Activated T-cell treated with anti-CD3 and anti-CD28 coated beads, Interleukin-2, amount 50 U/mL, for 4 hours (primary cell): ENCODE results near the gene RPP25L. TPM values are rescaled to one million over a fixed set of nuclear protein-coding genes. Genes with fewer than 3 reads are reported as not detected.

Experiments used
- ATAC-seq, 2 donors: fragments of 200-7000 bp; cut with Tn5 transposase; one replicate each; pipeline ENCODE4 v1.10.0; 2021
- DNase-seq: peaks from one replicate; pipeline ENCODE4 v3.0.0-alpha.2; 2020
- H3K27me3 Mint-ChIP-seq: one replicate; pipeline ENCODE4 v1.8.0; 2021; ENCODE audit warnings: low read depth, mixed read lengths
- H3K36me3 Mint-ChIP-seq: one replicate; pipeline ENCODE4 v1.8.0; 2022; ENCODE audit warnings: mixed read lengths; ENCODE audit not compliant: insufficient read depth
- H3K4me1 Mint-ChIP-seq: one replicate; pipeline ENCODE4 v1.8.0; 2021; ENCODE audit warnings: low read depth, mixed read lengths
- H3K4me3 Mint-ChIP-seq: one replicate; pipeline ENCODE4 v1.8.0; 2021; ENCODE audit warnings: mild to moderate bottlenecking, moderate library complexity, mixed read lengths
- H3K9me3 Mint-ChIP-seq: one replicate; pipeline ENCODE4 v1.8.0; 2021; ENCODE audit warnings: mixed read lengths
- total RNA-seq, 3 donors: library from RNA; stranded (reverse); gene quantifications; one replicate each; pipeline ENCODE4 v1.2.1, GENCODE V29; 2021

The RPP25L gene
- total RNA-seq, 3 donors from 2014 or later = 26.6 to 30.2 (median 29.9) TPM

- peaks cover 45% of the 10 kb centered on the region for H3K27me3 Mint-ChIP-seq
- peaks cover 19% of the 10 kb centered on the region for H3K4me1 Mint-ChIP-seq
These were observed 17.6 kb upstream of the RPP25L start for GRCh38 chr9:34629491-34629808.

GRCh38 chr9:34628656-34629490 lies 17.0 kb upstream of the RPP25L start, which contains the start of gene ARID3C:
ARID3C (minus strand) TSS chr9:34629066; CDS start chr9:34628014, 1,052 bp downstream.
- Mint-ChIP-seq H3K27me3 (peaks cover 50% of the 10 kb centered on the region), H3K9me3 (no peaks in the 10 kb centered on the region), H3K36me3 (no peaks in the 10 kb centered on the region), H3K4me3 (peak within 1 kb of the TSS; percentile 75), H3K4me1 (peaks cover 15% of the 10 kb centered on the region)
- DNase-seq = peak; percentile 40
- ATAC-seq = peak; percentile 94

More at GRCh38 chr9:34629491-34629808, 17.6 kb upstream of the RPP25L start:
- no peak for DNase-seq
- peak in 1 of 2 donors; percentile 6 for ATAC-seq
- Mint-ChIP-seq H3K4me3 (peak overlapping the region; percentile 75), H3K9me3 (no peaks in the 10 kb centered on the region), H3K36me3 (no peaks in the 10 kb centered on the region)

- Mint-ChIP-seq H3K4me1 (peaks cover 18% of the 10 kb centered on the region), H3K9me3 (no peaks in the 10 kb centered on the region)
- peak; percentile 8 to 11 for ATAC-seq
These were observed 16.1 kb upstream of the RPP25L start for GRCh38 chr9:34627716-34628655.

GRCh38 chr9:34625186-34625486 lies 13.2 kb upstream of the RPP25L start:
- H3K27me3 Mint-ChIP-seq = peaks cover 64% of the 10 kb centered on the region
- no peaks in the 10 kb centered on the region for H3K36me3 Mint-ChIP-seq
- H3K4me3 Mint-ChIP-seq = no peak overlapping the region
- peaks cover 22% of the 10 kb centered on the region for H3K4me1 Mint-ChIP-seq
- ATAC-seq (no peak), DNase-seq (no peak)
- no peaks in the 10 kb centered on the region for H3K9me3 Mint-ChIP-seq

More at GRCh38 chr9:34627716-34628655, 16.1 kb upstream of the RPP25L start:
- peaks cover 56% of the 10 kb centered on the region for H3K27me3 Mint-ChIP-seq
- no peaks in the 10 kb centered on the region for H3K36me3 Mint-ChIP-seq
- peak overlapping the region; percentile 74 for H3K4me3 Mint-ChIP-seq
- DNase-seq = no peak

GRCh38 chr9:34624475-34625185 lies 12.7 kb upstream of the RPP25L start:
- no peaks in the 10 kb centered on the region for H3K36me3 Mint-ChIP-seq
- peaks cover 27% of the 10 kb centered on the region for H3K4me1 Mint-ChIP-seq
- no peaks in the 10 kb centered on the region for H3K9me3 Mint-ChIP-seq
- peaks cover 60% of the 10 kb centered on the region for H3K27me3 Mint-ChIP-seq
- H3K4me3 Mint-ChIP-seq = no peak overlapping the region
- DNase-seq = no peak
- ATAC-seq = no peak

- Mint-ChIP-seq H3K4me1 (peaks cover 31% of the 10 kb centered on the region), H3K4me3 (peak overlapping the region; percentile 49), H3K9me3 (no peaks in the 10 kb centered on the region), H3K36me3 (no peaks in the 10 kb centered on the region), H3K27me3 (peaks cover 53% of the 10 kb centered on the region)
- ATAC-seq (no peak), DNase-seq (no peak)
These were observed 11.7 kb upstream of the RPP25L start for GRCh38 chr9:34623374-34624235.

GRCh38 chr9:34620061-34620994 lies 8.4 kb upstream of the RPP25L start, which contains the start of gene DCTN3:
DCTN3 (minus strand) TSS chr9:34620495; CDS start chr9:34620464, 31 bp downstream.
- Mint-ChIP-seq H3K27me3 (peaks cover 28% of the 10 kb centered on the region), H3K4me1 (peaks cover 24% of the 10 kb centered on the region), H3K36me3 (peaks cover 14% of the 10 kb centered on the region), H3K9me3 (no peaks in the 10 kb centered on the region), H3K4me3 (peak within 1 kb of the TSS; percentile 96)
- DNase-seq = peak; percentile 83
- ATAC-seq = peak; percentile 99

- Mint-ChIP-seq H3K27me3 (no peaks in the 10 kb centered on the region), H3K36me3 (peaks cover 14% of the 10 kb centered on the region), H3K9me3 (no peaks in the 10 kb centered on the region), H3K4me3 (no peak overlapping the region), H3K4me1 (peaks cover 32% of the 10 kb centered on the region)
- ATAC-seq (no peak), DNase-seq (no peak)
These were observed 3.2 kb upstream of the RPP25L start for GRCh38 chr9:34615132-34615531.

GRCh38 chr9:34612788-34613390 lies 992 bp upstream of the RPP25L start:
- peaks cover 19% of the 10 kb centered on the region for H3K4me1 Mint-ChIP-seq
- peaks cover 10% of the 10 kb centered on the region for H3K36me3 Mint-ChIP-seq
- H3K27me3 Mint-ChIP-seq = no peaks in the 10 kb centered on the region
- H3K9me3 Mint-ChIP-seq = no peaks in the 10 kb centered on the region
- ATAC-seq (peak; percentile 42 to 54), DNase-seq (peak; percentile 57)
- H3K4me3 Mint-ChIP-seq = peak overlapping the region; percentile 86

GRCh38 chr9:34611251-34611810 lies 566 bp downstream of the RPP25L start:
- DNase-seq (no peak), ATAC-seq (peak; percentile 17 to 22)
- no peaks in the 10 kb centered on the region for H3K9me3 Mint-ChIP-seq
- peak overlapping the region; percentile 86 for H3K4me3 Mint-ChIP-seq
- H3K4me1 Mint-ChIP-seq = peaks cover 19% of the 10 kb centered on the region
- H3K36me3 Mint-ChIP-seq = peaks cover 2% of the 10 kb centered on the region
- no peaks in the 10 kb centered on the region for H3K27me3 Mint-ChIP-seq

GRCh38 chr9:34610434-34611206 lies 1.3 kb downstream of the RPP25L start:
- ATAC-seq (no peak), DNase-seq (no peak)
- peak overlapping the region; percentile 86 for H3K4me3 Mint-ChIP-seq
- no peaks in the 10 kb centered on the region for H3K9me3 Mint-ChIP-seq
- H3K4me1 Mint-ChIP-seq = peaks cover 19% of the 10 kb centered on the region
- H3K36me3 Mint-ChIP-seq = no peaks in the 10 kb centered on the region
- no peaks in the 10 kb centered on the region for H3K27me3 Mint-ChIP-seq
